ENCODE measurements around the gene GRAMD1A. TPM values are rescaled to one million over a fixed set of nuclear protein-coding genes. Genes with fewer than 3 reads are reported as not detected.

Gene GRAMD1A
- total RNA-seq, 4 donors from 2014 or later = 27.8 to 55.3 (median 52.1) TPM

- DNase-seq (ENCODE audit: extremely low spot score) = no peak
- no peaks in the 10 kb centered on the region for H3K9me3 ChIP-seq
- peaks cover 0 to 4% (median 2%) of the 10 kb centered on the region in 4 donors for H3K4me1 ChIP-seq
- H3K36me3 ChIP-seq = no peaks in the 10 kb centered on the region
- 89% methylated on average over 7 of the region's 7 CpGs for WGBS
- no peak overlapping the region for H3K27ac ChIP-seq (replicated peaks in 1 of 4)
- intact Hi-C loops (cut with DNase I) = no loop called here
- H3K4me3 ChIP-seq = no peak overlapping the region
- H3K27me3 ChIP-seq = peaks cover 0 to 30% (median 0%) of the 10 kb centered on the region in 4 donors
- TF ChIP-seq POLR2AphosphoS5 (IDR thresholded peaks at IDR 0.05) = no peak
- TF ChIP-seq POLR2A (IDR thresholded peaks at IDR 0.05; ENCODE audit: low read depth) = no peak
- TF ChIP-seq EP300 (IDR thresholded peaks at IDR 0.05) = no peak
- TF ChIP-seq CTCF (IDR thresholded peaks at IDR 0.05) = no peak
These were observed 62.8 kb downstream of the GRAMD1A start for GRCh38 chr19:35062942-35063341.

- Histone ChIP-seq H3K9me3 (no peaks in the 10 kb centered on the region), H3K36me3 (no peaks in the 10 kb centered on the region), H3K4me3 (no peak overlapping the region), H3K27ac (replicated peaks in 1 of 4) (no peak overlapping the region), H3K27me3 (peaks cover 0 to 36% (median 0%) of the 10 kb centered on the region in 4 donors), H3K4me1 (peaks cover 0 to 4% (median 2%) of the 10 kb centered on the region in 4 donors)
- DNase-seq (ENCODE audit: extremely low spot score) = no peak
- TF ChIP-seq POLR2A (IDR thresholded peaks at IDR 0.05; ENCODE audit: low read depth) = no peak
- intact Hi-C loops (cut with DNase I) = no loop called here
- WGBS = 85% methylated on average over 10 of the region's 10 CpGs
These were observed 64.1 kb downstream of the GRAMD1A start for GRCh38 chr19:35063940-35064818.

- intact Hi-C loops (cut with DNase I) = loop anchor here (5.0 kb wide), 1 partner anchor 77 kb away; the partner anchor contains the start of gene FXYD7
- Histone ChIP-seq H3K36me3 (no peaks in the 10 kb centered on the region), H3K27me3 (peaks cover 0 to 24% (median 0%) of the 10 kb centered on the region in 4 donors), H3K27ac (replicated peaks in 1 of 4) (no peak overlapping the region), H3K9me3 (peaks cover 0 to 7% (median 5%) of the 10 kb centered on the region in 4 donors), H3K4me3 (no peak overlapping the region), H3K4me1 (peaks cover 0 to 4% (median 2%) of the 10 kb centered on the region in 4 donors)
- WGBS = 100% methylated on average over 3 of the region's 10 CpGs
- TF ChIP-seq POLR2A (IDR thresholded peaks at IDR 0.05; ENCODE audit: low read depth) = no peak
- no peak for DNase-seq (ENCODE audit: extremely low spot score)
These were observed 65.5 kb downstream of the GRAMD1A start for GRCh38 chr19:35065574-35065973.

GRCh38 chr19:35066121-35066520 lies 66.0 kb downstream of the GRAMD1A start:
- H3K4me1 ChIP-seq = peaks cover 0 to 4% (median 2%) of the 10 kb centered on the region in 4 donors
- no peak overlapping the region for H3K4me3 ChIP-seq
- no peak overlapping the region for H3K27ac ChIP-seq (replicated peaks in 1 of 4)
- H3K27me3 ChIP-seq = peaks cover 0 to 23% (median 0%) of the 10 kb centered on the region in 4 donors
- 95% methylated on average over 15 of the region's 15 CpGs for WGBS
- intact Hi-C loops (cut with DNase I) = loop anchor here (5.0 kb wide), 1 partner anchor 76 kb away; the partner anchor contains the start of gene FXYD7
- peaks cover 0 to 9% (median 7%) of the 10 kb centered on the region in 4 donors for H3K9me3 ChIP-seq
- no peak for TF ChIP-seq POLR2A (IDR thresholded peaks at IDR 0.05; ENCODE audit: low read depth)
- TF ChIP-seq EP300 (IDR thresholded peaks at IDR 0.05) = no peak
- H3K36me3 ChIP-seq = no peaks in the 10 kb centered on the region
- no peak for DNase-seq (ENCODE audit: extremely low spot score)

- Histone ChIP-seq H3K4me1 (peaks cover 0 to 4% (median 2%) of the 10 kb centered on the region in 4 donors), H3K4me3 (no peak overlapping the region), H3K27me3 (peaks cover 0 to 23% (median 0%) of the 10 kb centered on the region in 4 donors), H3K36me3 (no peaks in the 10 kb centered on the region), H3K27ac (replicated peaks in 1 of 4) (no peak overlapping the region), H3K9me3 (peaks cover 0 to 9% (median 7%) of the 10 kb centered on the region in 4 donors)
- DNase-seq (ENCODE audit: extremely low spot score) = peak; percentile 95
- intact Hi-C loops (cut with DNase I) = loop anchor here (5.0 kb wide), 1 partner anchor 75 kb away; the partner anchor contains the start of gene FXYD7
- TF ChIP-seq CTCF (IDR thresholded peaks at IDR 0.05) (peak; percentile 69 to 82 (median 75)), POLR2A (IDR thresholded peaks at IDR 0.05; ENCODE audit: low read depth) (no peak)
- 23% methylated on average over 13 of the region's 14 CpGs for WGBS
These were observed 66.8 kb downstream of the GRAMD1A start for GRCh38 chr19:35066691-35067563.
